Mesendoderm (in vitro differentiated cells): ENCODE data around the gene SDK2.

ENCODE experiments used
- DNase-seq: peaks from one replicate; pipeline ENCODE4 v3.0.0; 2013
- H2AK5ac ChIP-seq: 2 replicates; pipeline ENCODE4 v1.6.1; 2013; ENCODE audit warnings: low read length, inconsistent platforms
- H2BK120ac ChIP-seq: 2 replicates; pipeline ENCODE4 v1.6.1; 2013; ENCODE audit warnings: low read depth, mild to moderate bottlenecking, low read length, moderate library complexity, mixed read lengths
- H2BK15ac ChIP-seq: replicated peaks from 2 replicates; pipeline ENCODE4 v1.6.1; 2013; ENCODE audit warnings: low read depth, mild to moderate bottlenecking, moderate library complexity
- H2BK5ac ChIP-seq: 2 replicates; pipeline ENCODE4 v1.6.1; 2013; ENCODE audit warnings: low read length, inconsistent platforms
- H3K18ac ChIP-seq: 2 replicates; pipeline ENCODE4 v1.6.1; 2013; ENCODE audit warnings: mild to moderate bottlenecking, low read length, mixed read lengths
- H3K23ac ChIP-seq: one replicate; pipeline ENCODE4 v1.6.1; 2013; ENCODE audit warnings: low read length
- H3K27ac ChIP-seq: 2 replicates; pipeline ENCODE4 v1.5.1; 2013; ENCODE audit warnings: low read depth, mild to moderate bottlenecking, inconsistent platforms, low read length, moderate library complexity
- H3K27me3 ChIP-seq: 2 replicates; pipeline ENCODE4 v1.6.1; 2013; ENCODE audit warnings: low read length, control low read depth, mild to moderate bottlenecking, inconsistent platforms; ENCODE audit not compliant: insufficient read depth, poor library complexity
- H3K36me3 ChIP-seq: 2 replicates; pipeline ENCODE4 v1.6.1; 2013; ENCODE audit warnings: low read length, inconsistent platforms; ENCODE audit not compliant: control insufficient read depth, insufficient read depth
- H3K4ac ChIP-seq: one replicate; pipeline ENCODE4 v1.6.1; 2013; ENCODE audit warnings: low read depth, mild to moderate bottlenecking, low read length, moderate library complexity
- H3K4me1 ChIP-seq: 2 replicates; pipeline ENCODE4 v1.6.1; 2013; ENCODE audit warnings: low read depth, low read length, inconsistent platforms; ENCODE audit not compliant: control insufficient read depth
- H3K4me2 ChIP-seq: 2 replicates; pipeline ENCODE4 v1.6.1; 2013; ENCODE audit warnings: low read length
- H3K4me3 ChIP-seq: 2 replicates; pipeline ENCODE4 v1.5.1; 2013; ENCODE audit warnings: mild to moderate bottlenecking, low read length
- H3K56ac ChIP-seq: one replicate; pipeline ENCODE4 v1.6.1; 2013; ENCODE audit warnings: low read length
- H3K79me1 ChIP-seq: 2 replicates; pipeline ENCODE4 v1.6.1; 2013; ENCODE audit warnings: low read length, inconsistent platforms
- H3K79me2 ChIP-seq: 2 replicates; pipeline ENCODE4 v1.6.1; 2013; ENCODE audit warnings: mild to moderate bottlenecking, low read length; ENCODE audit not compliant: control insufficient read depth, insufficient read depth
- H3K9ac ChIP-seq: 2 replicates; pipeline ENCODE4 v1.6.1; 2013; ENCODE audit warnings: low read length, inconsistent platforms
- H4K5ac ChIP-seq: one replicate; pipeline ENCODE4 v1.6.1; 2013; ENCODE audit warnings: low read length
- H4K8ac ChIP-seq: one replicate; pipeline ENCODE4 v1.6.1; 2013; ENCODE audit warnings: low read depth, mild to moderate bottlenecking, control low read depth, low read length, moderate library complexity
- WGBS: extraction: QIAGEN DNeasy Blood & Tissue Kit; methylation state at CpG from one replicate; pipeline ENCODE4 v1.1.7; 2013; ENCODE audit warnings: low lambda C conversion rate, missing lambda C conversion rate; ENCODE audit not compliant: insufficient coverage; ENCODE audit errors: extremely low coverage; 5-methylcytosine and 5-hydroxymethylcytosine counted together

Gene SDK2

GRCh38 chr17:73591296-73592078 is 52.8 kb downstream of the SDK2 start:
- Histone ChIP-seq H3K23ac (no peak overlapping the region), H3K27me3 (no peaks in the 10 kb centered on the region), H2AK5ac (no peak overlapping the region), H3K4me3 (no peak overlapping the region), H3K79me1 (peaks cover 2% of the 10 kb centered on the region), H3K27ac (no peak overlapping the region), H2BK5ac (no peak overlapping the region), H3K4me2 (no peak overlapping the region), H2BK15ac (no peak overlapping the region), H3K4me1 (peaks cover 9% of the 10 kb centered on the region), H2BK120ac (no peak overlapping the region), H3K9ac (no peak overlapping the region), H4K5ac (no peak overlapping the region), H3K36me3 (no peaks in the 10 kb centered on the region), H4K8ac (no peak overlapping the region), H3K79me2 (no peaks in the 10 kb centered on the region), H3K18ac (no peak overlapping the region), H3K56ac (no peak overlapping the region), H3K4ac (no peak overlapping the region)
- no CpG with 5 or more reads among the region's 19 CpGs for WGBS
- DNase-seq: no peak

DNA sequence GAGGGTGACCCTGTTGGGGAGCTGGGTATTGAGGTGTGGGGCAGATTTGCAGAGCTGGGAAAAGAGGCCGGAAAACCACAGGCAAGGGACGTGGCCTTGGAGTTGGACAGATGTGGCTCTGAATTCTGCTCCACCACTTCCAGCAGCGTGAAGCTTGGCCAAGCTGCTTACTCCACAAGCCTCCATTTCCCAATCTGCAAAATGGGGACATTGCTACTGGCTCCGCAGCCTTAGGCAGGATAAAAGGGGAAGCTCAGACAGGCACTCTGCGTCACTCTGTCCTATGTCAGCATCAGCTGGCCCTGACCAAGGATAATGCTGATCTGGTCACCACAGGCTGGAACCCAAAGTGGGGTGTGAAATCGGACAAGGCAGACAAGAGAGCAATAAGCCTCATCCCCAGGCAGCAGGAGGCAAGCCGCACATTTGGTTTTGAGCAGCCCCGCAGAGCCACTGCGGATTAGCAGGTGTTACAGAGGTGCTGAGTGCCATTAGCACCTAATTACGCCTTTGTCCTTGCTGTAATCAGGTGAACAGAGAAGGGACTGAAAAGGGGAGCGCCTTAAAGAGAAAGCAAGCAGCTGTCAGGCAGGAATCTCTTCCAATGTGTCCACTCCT is 54.8 kb downstream of the SDK2 start:
- Histone ChIP-seq H2BK120ac (no peak overlapping the region), H3K27me3 (no peaks in the 10 kb centered on the region), H2AK5ac (no peak overlapping the region), H3K79me1 (peaks cover 2% of the 10 kb centered on the region), H3K27ac (no peak overlapping the region), H4K5ac (no peak overlapping the region), H3K36me3 (no peaks in the 10 kb centered on the region), H4K8ac (no peak overlapping the region), H2BK15ac (no peak overlapping the region), H3K4me1 (peaks cover 9% of the 10 kb centered on the region), H3K4me2 (no peak overlapping the region), H3K4ac (no peak overlapping the region), H3K18ac (no peak overlapping the region), H3K56ac (no peak overlapping the region), H3K4me3 (no peak overlapping the region), H3K79me2 (no peaks in the 10 kb centered on the region), H2BK5ac (no peak overlapping the region), H3K23ac (no peak overlapping the region), H3K9ac (no peak overlapping the region)
- WGBS: no CpG with 5 or more reads among the region's 11 CpGs
- peak; percentile 90 for DNase-seq

DNA sequence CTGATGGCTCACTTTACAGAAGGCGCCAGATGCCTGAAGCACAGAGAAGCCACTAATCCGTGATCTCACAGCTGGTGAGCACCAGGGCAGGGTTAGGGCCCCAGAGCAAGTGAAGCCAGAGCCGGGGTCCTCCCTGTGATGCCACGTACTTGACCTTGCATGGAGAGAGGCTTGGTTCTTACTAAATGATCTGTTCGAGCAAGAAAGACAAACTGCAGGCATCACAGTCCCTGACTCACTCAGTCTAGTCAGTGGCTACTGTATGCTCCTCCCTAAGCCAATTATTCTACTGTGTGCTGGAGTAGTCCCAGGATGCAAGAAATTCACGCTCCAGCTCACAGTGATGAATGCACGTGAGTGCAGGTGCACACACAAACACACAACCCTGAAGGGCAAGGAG is 55.4 kb downstream of the SDK2 start:
- no peaks in the 10 kb centered on the region for H3K36me3 ChIP-seq
- no peak overlapping the region for H3K18ac ChIP-seq
- peak overlapping the region; percentile 50 for H3K23ac ChIP-seq
- peaks cover 9% of the 10 kb centered on the region for H3K4me1 ChIP-seq
- no peak overlapping the region for H2BK15ac ChIP-seq
- no peak overlapping the region for H4K5ac ChIP-seq
- H3K27me3 ChIP-seq: no peaks in the 10 kb centered on the region
- no peaks in the 10 kb centered on the region for H3K79me2 ChIP-seq
- H2BK120ac ChIP-seq: no peak overlapping the region
- H3K4me2 ChIP-seq: no peak overlapping the region
- no peak overlapping the region for H3K9ac ChIP-seq
- no peak overlapping the region for H2BK5ac ChIP-seq
- H4K8ac ChIP-seq: no peak overlapping the region
- H3K56ac ChIP-seq: no peak overlapping the region
- H2AK5ac ChIP-seq: no peak overlapping the region
- H3K4ac ChIP-seq: no peak overlapping the region
- no peak for DNase-seq
- peaks cover 2% of the 10 kb centered on the region for H3K79me1 ChIP-seq
- no peak overlapping the region for H3K4me3 ChIP-seq
- no CpG with 5 or more reads among the region's 7 CpGs for WGBS
- H3K27ac ChIP-seq: no peak overlapping the region

DNA sequence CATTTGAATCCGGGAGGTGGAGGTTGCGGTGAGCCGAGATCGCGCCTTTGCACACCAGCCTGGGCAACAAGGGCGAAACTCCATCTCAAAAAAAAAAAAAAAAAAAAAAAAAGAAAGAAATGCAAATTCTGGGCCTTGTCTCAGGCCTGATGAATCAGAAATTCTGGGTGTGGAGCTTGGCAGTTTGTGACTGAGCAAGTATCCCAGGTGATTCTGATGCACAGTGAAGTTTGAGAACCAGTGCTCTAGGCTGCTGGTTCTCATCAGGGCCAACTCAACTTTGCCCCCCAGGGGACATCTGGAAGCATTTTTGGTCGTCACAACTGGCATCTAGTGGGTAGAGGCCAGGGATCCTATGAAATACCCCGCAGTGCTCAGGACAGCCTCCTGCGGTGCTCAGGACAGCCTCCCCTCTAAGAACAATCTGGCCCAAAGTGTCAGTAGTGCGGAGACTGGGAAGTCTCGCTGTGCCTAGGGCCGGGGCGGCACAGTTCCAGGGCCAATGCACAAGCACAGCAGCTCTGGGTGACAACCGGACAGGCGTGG is 55.9 kb downstream of the SDK2 start:
- H3K79me1 ChIP-seq: peaks cover 2% of the 10 kb centered on the region
- no peaks in the 10 kb centered on the region for H3K79me2 ChIP-seq
- no peak overlapping the region for H4K5ac ChIP-seq
- no peak overlapping the region for H3K4me3 ChIP-seq
- H3K9ac ChIP-seq: no peak overlapping the region
- no peak overlapping the region for H3K27ac ChIP-seq
- H3K27me3 ChIP-seq: no peaks in the 10 kb centered on the region
- no peak overlapping the region for H4K8ac ChIP-seq
- H3K18ac ChIP-seq: no peak overlapping the region
- H2BK5ac ChIP-seq: no peak overlapping the region
- H3K56ac ChIP-seq: no peak overlapping the region
- H2BK15ac ChIP-seq: no peak overlapping the region
- WGBS: no CpG with 5 or more reads among the region's 15 CpGs
- DNase-seq: no peak
- H2AK5ac ChIP-seq: no peak overlapping the region
- peaks cover 7% of the 10 kb centered on the region for H3K4me1 ChIP-seq
- peak overlapping the region; percentile 50 for H3K23ac ChIP-seq
- no peak overlapping the region for H3K4me2 ChIP-seq
- H3K4ac ChIP-seq: no peak overlapping the region
- H2BK120ac ChIP-seq: no peak overlapping the region
- no peaks in the 10 kb centered on the region for H3K36me3 ChIP-seq

- H3K36me3 ChIP-seq: no peaks in the 10 kb centered on the region
- WGBS: no CpG with 5 or more reads among the region's 12 CpGs
- H3K4me1 ChIP-seq: peaks cover 7% of the 10 kb centered on the region
- H3K4ac ChIP-seq: no peak overlapping the region
- no peak overlapping the region for H3K4me3 ChIP-seq
- H3K23ac ChIP-seq: no peak overlapping the region
- H4K5ac ChIP-seq: no peak overlapping the region
- H2BK15ac ChIP-seq: no peak overlapping the region
- H3K27ac ChIP-seq: no peak overlapping the region
- no peak overlapping the region for H3K9ac ChIP-seq
- H4K8ac ChIP-seq: no peak overlapping the region
- H2BK5ac ChIP-seq: no peak overlapping the region
- H3K27me3 ChIP-seq: no peaks in the 10 kb centered on the region
- no peak overlapping the region for H3K56ac ChIP-seq
- H3K79me1 ChIP-seq: peaks cover 2% of the 10 kb centered on the region
- no peak overlapping the region for H2AK5ac ChIP-seq
- DNase-seq: no peak
- H3K4me2 ChIP-seq: no peak overlapping the region
- no peak overlapping the region for H2BK120ac ChIP-seq
- H3K18ac ChIP-seq: no peak overlapping the region
- no peaks in the 10 kb centered on the region for H3K79me2 ChIP-seq
Measured at GRCh38 chr17:73586921-73587602, 57.2 kb downstream of the SDK2 start.
